Neural progenitor cell (in vitro differentiated cells): ENCODE measurements around the gene MARCHF6. TPM values are rescaled to one million over a fixed set of nuclear protein-coding genes. Genes with fewer than 3 reads are reported as not detected.

Experiments used
- DNase-seq: peaks from one replicate; pipeline ENCODE4 v3.0.0-alpha.2; 2016; ENCODE audit warnings: low spot score
- H2AFZ ChIP-seq: fragments of 200-600 bp; sonication (generic); replicated peaks from 2 replicates; pipeline ENCODE4 v1.6.1; 2016; ENCODE audit warnings: antibody characterized with exemption
- H3F3A ChIP-seq: fragments of 200-600 bp; sonication (generic); 2 replicates; pipeline ENCODE4 v1.6.1; 2016; ENCODE audit warnings: antibody characterized with exemption, low read depth
- H3K27ac ChIP-seq: fragments of 200-600 bp; sonication (generic); 2 replicates; pipeline ENCODE4 v1.5.1; 2016; ENCODE audit warnings: mild to moderate bottlenecking
- H3K27me3 ChIP-seq: fragments of 200-600 bp; sonication (generic); 2 replicates; pipeline ENCODE4 v1.6.1; 2016; ENCODE audit warnings: mild to moderate bottlenecking, moderate library complexity
- H3K36me3 ChIP-seq: fragments of 200-600 bp; sonication (generic); 2 replicates; pipeline ENCODE4 v1.5.1; 2016
- H3K4me1 ChIP-seq: fragments of 200-600 bp; sonication (generic); 2 replicates; pipeline ENCODE4 v1.6.1; 2016; ENCODE audit warnings: mixed run types
- H3K4me2 ChIP-seq: fragments of 200-600 bp; sonication (generic); 2 replicates; pipeline ENCODE4 v1.6.1; 2016
- H3K4me3 ChIP-seq: fragments of 200-600 bp; sonication (generic); 2 replicates; pipeline ENCODE4 v1.5.1; 2016
- H3K79me2 ChIP-seq: fragments of 200-600 bp; sonication (generic); 2 replicates; pipeline ENCODE4 v1.6.1; 2016; ENCODE audit warnings: low read depth
- H3K9ac ChIP-seq: fragments of 200-600 bp; sonication (generic); 2 replicates; pipeline ENCODE4 v1.6.1; 2016
- H3K9me3 ChIP-seq: fragments of 200-600 bp; sonication (generic); 2 replicates; pipeline ENCODE4 v1.5.1; 2016; ENCODE audit warnings: low read depth
- H4K20me1 ChIP-seq: fragments of 200-600 bp; sonication (generic); 2 replicates; pipeline ENCODE4 v1.6.1; 2016; ENCODE audit warnings: low read depth
- H3K27ac Mint-ChIP-seq: 3 replicates; pipeline ENCODE4 v1.8.0; 2021; ENCODE audit warnings: mixed read lengths
- H3K27me3 Mint-ChIP-seq: 2 replicates; pipeline ENCODE4 v1.8.0; 2022; ENCODE audit warnings: low read depth, mild to moderate bottlenecking, inconsistent platforms, moderate library complexity, mixed read lengths; ENCODE audit not compliant: insufficient read depth
- H3K36me3 Mint-ChIP-seq: 3 replicates; pipeline ENCODE4 v1.8.0; 2021; ENCODE audit warnings: mixed read lengths
- H3K4me1 Mint-ChIP-seq: 3 replicates; pipeline ENCODE4 v1.8.0; 2021; ENCODE audit warnings: mixed read lengths
- H3K4me3 Mint-ChIP-seq: 3 replicates; pipeline ENCODE4 v1.8.0; 2021; ENCODE audit warnings: mild to moderate bottlenecking, moderate library complexity, mixed read lengths
- H3K9me3 Mint-ChIP-seq: 3 replicates; pipeline ENCODE4 v1.8.0; 2020; ENCODE audit warnings: mixed read lengths
- CTCF ChIP-seq: fragments of 200-600 bp; sonication (generic); IDR thresholded peaks from 2 replicates; pipeline ENCODE4 v1.5.1; 2017; ENCODE audit warnings: antibody characterized with exemption, mild to moderate bottlenecking
- EZH2 ChIP-seq: fragments of 200-600 bp; sonication (generic); IDR thresholded peaks from 2 replicates; pipeline ENCODE4 v1.6.1; 2017; ENCODE audit warnings: antibody characterized with exemption, mild to moderate bottlenecking, moderate library complexity
- EZH2phosphoT487 ChIP-seq: fragments of 200-600 bp; sonication (generic); IDR thresholded peaks from 2 replicates; pipeline ENCODE4 v1.6.1; 2017; ENCODE audit warnings: antibody characterized with exemption
- total RNA-seq: library from RNA; depleted of rRNA; stranded (reverse); fragments of >200 nt; gene quantifications from 2 replicates; pipeline ENCODE4 v1.2.3, GENCODE V29; 2015; ENCODE audit warnings: low replicate concordance

MARCHF6 gene, protein sequence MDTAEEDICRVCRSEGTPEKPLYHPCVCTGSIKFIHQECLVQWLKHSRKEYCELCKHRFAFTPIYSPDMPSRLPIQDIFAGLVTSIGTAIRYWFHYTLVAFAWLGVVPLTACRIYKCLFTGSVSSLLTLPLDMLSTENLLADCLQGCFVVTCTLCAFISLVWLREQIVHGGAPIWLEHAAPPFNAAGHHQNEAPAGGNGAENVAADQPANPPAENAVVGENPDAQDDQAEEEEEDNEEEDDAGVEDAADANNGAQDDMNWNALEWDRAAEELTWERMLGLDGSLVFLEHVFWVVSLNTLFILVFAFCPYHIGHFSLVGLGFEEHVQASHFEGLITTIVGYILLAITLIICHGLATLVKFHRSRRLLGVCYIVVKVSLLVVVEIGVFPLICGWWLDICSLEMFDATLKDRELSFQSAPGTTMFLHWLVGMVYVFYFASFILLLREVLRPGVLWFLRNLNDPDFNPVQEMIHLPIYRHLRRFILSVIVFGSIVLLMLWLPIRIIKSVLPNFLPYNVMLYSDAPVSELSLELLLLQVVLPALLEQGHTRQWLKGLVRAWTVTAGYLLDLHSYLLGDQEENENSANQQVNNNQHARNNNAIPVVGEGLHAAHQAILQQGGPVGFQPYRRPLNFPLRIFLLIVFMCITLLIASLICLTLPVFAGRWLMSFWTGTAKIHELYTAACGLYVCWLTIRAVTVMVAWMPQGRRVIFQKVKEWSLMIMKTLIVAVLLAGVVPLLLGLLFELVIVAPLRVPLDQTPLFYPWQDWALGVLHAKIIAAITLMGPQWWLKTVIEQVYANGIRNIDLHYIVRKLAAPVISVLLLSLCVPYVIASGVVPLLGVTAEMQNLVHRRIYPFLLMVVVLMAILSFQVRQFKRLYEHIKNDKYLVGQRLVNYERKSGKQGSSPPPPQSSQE
- 90.2 and 151 TPM in 2 replicates for total RNA-seq

- Mint-ChIP-seq H3K9me3 (peaks cover 2% of the 10 kb centered on the region), H3K27ac (peak within 1 kb of the TSS; percentile 100), H3K4me1 (peaks cover 35% of the 10 kb centered on the region), H3K27me3 (peaks cover 3% of the 10 kb centered on the region), H3K36me3 (peaks cover 14% of the 10 kb centered on the region), H3K4me3 (peak within 1 kb of the TSS; percentile 99)
- Histone ChIP-seq H3K9ac (peak within 1 kb of the TSS; percentile 94), H3K36me3 (no peaks in the 10 kb centered on the region), H3K27me3 (no peaks in the 10 kb centered on the region), H3K4me3 (peak within 1 kb of the TSS; percentile 98), H2AFZ (peak within 1 kb of the TSS; percentile 75), H4K20me1 (peaks cover 41% of the 10 kb centered on the region), H3K4me1 (peaks cover 27% of the 10 kb centered on the region), H3K9me3 (no peaks in the 10 kb centered on the region), H3K4me2 (peak within 1 kb of the TSS; percentile 88), H3K79me2 (peaks cover 63% of the 10 kb centered on the region), H3F3A (peaks cover 26% of the 10 kb centered on the region), H3K27ac (peak within 1 kb of the TSS; percentile 99)
- TF ChIP-seq EZH2 (peak; percentile 46), CTCF (no peak), EZH2phosphoT487 (peak; percentile 16)
- DNase-seq = peak; percentile 98
These were observed at the start of gene MARCHF6 for GRCh38 chr5:10353241-10354047. Gene MARCHF6 (plus strand): TSS chr5:10353695. CDS start chr5:10353899, 204 bp downstream.

GRCh38 chr5:10303699-10304170 is 49.8 kb upstream of the MARCHF6 start:
- Histone ChIP-seq H4K20me1 (no peaks in the 10 kb centered on the region), H3F3A (peaks cover 9% of the 10 kb centered on the region), H3K27me3 (peaks cover 22% of the 10 kb centered on the region), H2AFZ (no peak overlapping the region), H3K79me2 (no peaks in the 10 kb centered on the region), H3K4me3 (no peak overlapping the region), H3K4me1 (peaks cover 15% of the 10 kb centered on the region), H3K4me2 (no peak overlapping the region), H3K27ac (no peak overlapping the region), H3K9ac (no peak overlapping the region), H3K36me3 (no peaks in the 10 kb centered on the region), H3K9me3 (no peaks in the 10 kb centered on the region)
- H3K4me1 Mint-ChIP-seq = peaks cover 21% of the 10 kb centered on the region
- H3K27ac Mint-ChIP-seq = no peak overlapping the region
- no peak overlapping the region for H3K4me3 Mint-ChIP-seq
- H3K9me3 Mint-ChIP-seq = no peaks in the 10 kb centered on the region
- H3K27me3 Mint-ChIP-seq = peaks cover 11% of the 10 kb centered on the region
- DNase-seq = no peak
- H3K36me3 Mint-ChIP-seq = peaks cover 11% of the 10 kb centered on the region
- no peak for TF ChIP-seq EZH2
- no peak for TF ChIP-seq CTCF

DNA sequence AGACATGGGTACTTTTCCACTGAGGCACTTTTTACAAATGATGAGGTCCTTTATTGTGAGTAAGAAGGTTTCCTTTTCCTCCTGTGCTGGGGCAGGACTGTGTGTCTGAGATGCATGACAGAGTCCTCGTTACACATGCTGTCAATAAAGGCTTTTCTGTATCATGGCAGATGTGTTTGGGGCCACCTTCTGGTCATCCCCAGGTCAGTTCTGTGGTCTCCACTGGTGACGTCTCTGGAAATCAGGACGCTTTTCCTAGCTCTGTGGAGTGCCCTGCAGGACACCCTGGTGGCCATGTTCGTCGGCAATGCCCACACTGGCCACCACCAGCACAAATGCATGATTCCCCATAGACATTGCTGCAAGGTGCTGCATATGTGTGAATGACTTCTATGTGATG is 48.6 kb upstream of the MARCHF6 start:
- H3K4me1 Mint-ChIP-seq = peaks cover 21% of the 10 kb centered on the region
- H3K36me3 Mint-ChIP-seq = peaks cover 9% of the 10 kb centered on the region
- peaks cover 15% of the 10 kb centered on the region for H3K4me1 ChIP-seq
- no peaks in the 10 kb centered on the region for H3K9me3 Mint-ChIP-seq
- no peaks in the 10 kb centered on the region for H3K36me3 ChIP-seq
- peaks cover 22% of the 10 kb centered on the region for H3K27me3 ChIP-seq
- no peak overlapping the region for H3K9ac ChIP-seq
- no peak overlapping the region for H3K27ac Mint-ChIP-seq
- no peaks in the 10 kb centered on the region for H3K79me2 ChIP-seq
- no peaks in the 10 kb centered on the region for H4K20me1 ChIP-seq
- no peak overlapping the region for H2AFZ ChIP-seq
- H3F3A ChIP-seq = peaks cover 11% of the 10 kb centered on the region
- no peak for DNase-seq
- no peak overlapping the region for H3K4me3 ChIP-seq
- no peak overlapping the region for H3K4me2 ChIP-seq
- peak overlapping the region; percentile 58 for H3K4me3 Mint-ChIP-seq
- no peaks in the 10 kb centered on the region for H3K9me3 ChIP-seq
- no peak overlapping the region for H3K27ac ChIP-seq
- TF ChIP-seq CTCF = no peak
- peaks cover 11% of the 10 kb centered on the region for H3K27me3 Mint-ChIP-seq
